Stimulated activated CD4-positive, alpha-beta T cell treated with anti-CD3 and anti-CD28 coated beads, TNF-alpha, amount 100 ng/mL, for 4 hours (primary cell): ENCODE results near the gene GPC6.

Experiments
- DNase-seq, 3 experiments: peaks; one replicate each; pipeline ENCODE4 v3.0.0-alpha.2; 2020; ENCODE audit warnings: low read depth in 3 of 3

GPC6 gene

DNA sequence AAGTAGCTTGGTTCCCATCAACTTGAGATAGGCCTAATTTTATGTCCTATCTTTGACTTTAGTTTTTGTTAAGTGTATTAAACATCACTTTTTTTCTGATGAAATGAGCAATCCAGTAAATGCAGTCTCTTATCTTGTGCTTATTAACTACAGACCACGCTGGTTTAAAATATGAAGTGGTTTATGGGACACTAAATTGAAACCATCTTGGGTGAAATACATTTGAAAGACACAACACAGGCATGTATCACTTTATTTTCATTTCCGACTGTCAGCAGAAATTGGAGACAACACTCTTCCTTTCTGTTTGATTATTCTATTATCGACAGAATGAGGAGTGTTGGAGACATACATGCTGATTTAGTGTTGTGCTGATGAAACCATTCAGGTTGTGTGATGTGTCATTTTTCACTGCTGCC is 447.7 kb downstream of the GPC6 start:
- no peak for DNase-seq

DNA sequence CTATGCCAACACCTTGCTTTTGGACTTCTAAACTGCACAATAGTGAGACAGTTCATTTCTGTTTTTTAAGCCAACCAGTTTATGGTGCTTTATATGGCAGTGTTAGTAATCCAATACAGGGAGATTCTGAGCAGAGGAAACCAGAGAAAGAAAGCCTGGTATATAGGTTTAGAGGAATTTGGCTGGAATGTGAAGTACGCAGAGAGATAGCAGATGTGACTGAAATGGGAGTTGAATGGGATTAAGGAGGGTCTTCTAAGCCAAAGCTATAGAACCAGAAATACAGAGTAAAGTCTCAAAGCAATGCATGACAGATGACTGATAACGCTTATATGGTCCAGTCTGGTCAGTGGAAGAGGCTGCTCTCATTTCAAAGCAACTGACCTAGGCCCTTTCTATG is 453.7 kb downstream of the GPC6 start:
- no peak for DNase-seq

GRCh38 chr13:93685900-93686299 is 459.3 kb downstream of the GPC6 start:
- DNase-seq: no peak

- DNase-seq: no peak
Measured at GRCh38 chr13:93686399-93686798, 459.8 kb downstream of the GPC6 start.

DNA sequence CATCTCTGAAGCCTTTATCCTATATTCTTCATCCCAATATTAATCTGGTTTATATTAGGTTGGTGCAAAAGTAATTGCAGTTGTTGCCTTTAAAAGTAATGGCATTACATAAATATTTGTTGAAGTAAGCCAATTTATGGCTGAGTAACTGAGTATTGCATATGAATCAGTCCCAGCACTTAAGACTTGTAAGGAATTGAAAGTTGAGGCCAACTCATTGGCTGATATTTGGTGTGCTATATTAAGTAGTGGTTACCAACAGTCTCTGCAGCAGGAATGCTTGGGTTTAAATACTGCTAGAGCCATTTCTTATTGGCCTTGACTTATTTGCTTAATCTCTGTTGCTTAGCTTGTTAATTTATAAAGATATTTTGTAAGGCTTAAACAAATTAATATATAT is 460.7 kb downstream of the GPC6 start:
- no peak for DNase-seq

GRCh38 chr13:93689333-93689732 is 462.7 kb downstream of the GPC6 start:
- DNase-seq: no peak

- DNase-seq: no peak
Measured at GRCh38 chr13:93690139-93690538, 463.5 kb downstream of the GPC6 start.

- DNase-seq: no peak
Measured at GRCh38 chr13:93698016-93698613, 471.5 kb downstream of the GPC6 start.

DNA sequence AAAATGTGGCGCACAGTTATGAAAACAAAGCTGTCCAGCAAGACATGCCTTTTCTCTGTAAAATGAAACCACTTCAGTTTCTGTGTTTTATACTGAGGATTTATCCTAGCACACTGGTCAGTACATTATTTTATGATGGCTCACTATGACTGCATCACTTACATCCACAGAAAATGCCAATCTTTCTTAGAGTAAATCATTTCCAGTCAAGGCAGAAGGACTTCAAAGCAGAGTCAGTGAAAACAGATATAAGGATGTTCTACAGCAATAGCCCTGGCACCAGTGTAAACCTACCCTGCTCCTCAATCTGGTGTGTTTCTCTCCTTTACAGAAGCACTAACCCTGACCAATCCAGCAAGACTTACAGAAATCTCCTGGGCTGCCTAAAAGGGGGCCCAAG is 473.5 kb downstream of the GPC6 start:
- DNase-seq: no peak

DNA sequence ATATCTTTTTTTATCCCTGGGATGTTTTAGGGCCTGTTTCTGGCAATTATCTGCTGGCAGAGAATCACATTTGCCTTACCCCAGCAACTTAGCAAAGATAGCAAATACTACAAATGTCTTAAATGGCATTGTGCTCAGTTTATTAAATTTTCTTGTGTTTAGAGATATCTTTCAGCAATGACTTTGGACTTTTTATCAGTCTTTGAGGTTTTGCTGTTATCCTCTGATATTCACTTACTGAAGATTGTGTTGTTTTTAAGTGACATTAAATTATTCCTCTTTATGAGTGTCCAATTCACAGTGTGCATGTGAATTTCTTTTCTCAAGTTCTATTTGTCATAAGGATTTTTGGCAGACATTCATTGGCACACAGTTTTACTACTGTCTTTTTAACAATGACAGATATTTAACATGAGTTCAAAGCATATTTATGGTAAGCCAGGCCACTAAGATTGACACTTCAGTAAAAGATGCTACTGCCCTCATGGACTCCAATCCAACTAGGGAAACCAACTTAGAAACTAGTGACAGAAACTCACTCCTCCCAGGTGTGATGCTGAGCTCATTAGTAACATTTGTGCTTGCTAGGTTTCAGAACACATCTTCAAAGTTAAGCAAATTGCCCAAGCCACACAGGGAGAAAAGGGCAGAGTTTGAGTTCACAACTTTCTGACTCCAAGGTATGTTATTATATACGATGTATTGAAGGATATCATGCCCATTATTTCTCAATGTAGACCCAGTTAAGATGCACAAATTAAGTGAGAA is 481.9 kb downstream of the GPC6 start:
- DNase-seq: no peak

GRCh38 chr13:93709506-93710244 is 483.1 kb downstream of the GPC6 start:
- DNase-seq: no peak

DNA sequence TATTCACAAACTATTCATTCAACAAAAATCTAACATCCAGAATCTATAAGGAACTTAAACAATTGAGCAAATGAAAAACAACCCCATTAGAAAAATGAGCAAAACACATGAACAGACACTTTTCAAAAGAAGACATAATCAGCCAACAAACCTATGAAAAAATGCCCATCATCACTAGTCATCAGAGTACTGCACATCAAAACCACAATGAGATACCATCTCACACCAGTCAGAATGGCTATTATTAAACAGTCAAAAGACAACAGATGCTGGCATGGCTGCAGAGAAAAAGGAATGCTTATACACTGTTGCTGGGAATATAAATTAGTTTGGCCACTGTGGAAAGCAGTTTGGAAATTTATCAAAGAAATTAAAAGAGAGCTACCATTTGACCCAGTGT is 487.6 kb downstream of the GPC6 start:
- DNase-seq: no peak

DNA sequence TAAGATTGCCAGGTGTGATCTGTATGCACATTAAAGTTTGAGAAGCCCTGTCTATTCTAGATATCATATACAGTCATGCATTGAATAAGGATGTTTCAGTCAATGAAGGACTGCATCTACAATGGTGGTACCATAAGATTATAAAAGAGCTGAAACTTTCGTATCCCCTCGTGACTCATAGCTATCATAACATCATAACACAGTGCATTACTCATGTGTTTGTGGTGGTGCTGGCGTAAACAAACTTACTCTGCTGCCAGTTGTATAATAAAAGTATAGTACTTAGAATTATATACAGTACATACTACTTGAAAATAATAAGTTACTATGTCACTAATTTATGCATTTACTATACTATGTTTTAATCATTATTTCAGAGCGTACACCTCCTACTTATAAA is 489.3 kb downstream of the GPC6 start:
- no peak for DNase-seq

DNA sequence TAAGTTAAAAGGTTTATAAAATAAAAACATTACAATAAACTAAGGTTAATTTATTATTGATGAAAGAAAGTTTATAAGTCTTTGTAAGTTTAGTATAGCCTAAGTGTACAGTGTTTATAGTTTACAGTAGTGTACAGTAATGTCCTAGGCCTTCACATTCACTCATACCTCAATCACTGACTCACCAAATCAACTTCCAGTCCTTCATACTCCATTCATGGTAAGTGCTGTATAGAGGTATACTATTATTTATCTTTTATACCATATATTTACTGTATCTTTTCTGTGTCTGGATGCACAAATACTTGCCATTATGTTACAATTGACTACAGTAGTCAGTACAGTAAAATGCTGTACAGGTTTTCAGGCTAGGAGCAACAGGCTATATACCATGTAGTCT is 490.0 kb downstream of the GPC6 start:
- no peak for DNase-seq

- DNase-seq: no peak
Measured at GRCh38 chr13:93721483-93721882, 494.9 kb downstream of the GPC6 start.

- no peak for DNase-seq
Measured at GRCh38 chr13:93723316-93723715, 496.7 kb downstream of the GPC6 start.

DNA sequence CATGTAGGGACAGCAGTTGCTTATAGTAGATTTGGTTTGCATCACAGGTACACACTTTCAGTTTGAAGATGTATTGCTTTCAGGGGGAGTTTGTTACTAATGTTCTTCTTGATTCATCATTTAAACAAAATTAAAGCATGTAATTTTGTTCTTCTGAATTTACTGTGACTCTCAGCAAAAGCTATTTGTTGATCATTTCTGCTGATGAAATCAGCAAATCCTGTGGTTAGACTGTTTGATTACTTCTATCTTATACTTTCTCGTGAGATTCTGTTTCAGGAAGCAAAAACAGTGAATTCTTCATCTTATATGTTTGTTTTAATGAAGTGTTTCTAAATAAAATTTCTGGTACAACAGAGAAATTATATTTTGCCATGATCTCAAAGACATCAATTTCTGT is 497.6 kb downstream of the GPC6 start:
- DNase-seq: no peak

- DNase-seq: no peak
Measured at GRCh38 chr13:93726173-93726957, 499.8 kb downstream of the GPC6 start.

DNA sequence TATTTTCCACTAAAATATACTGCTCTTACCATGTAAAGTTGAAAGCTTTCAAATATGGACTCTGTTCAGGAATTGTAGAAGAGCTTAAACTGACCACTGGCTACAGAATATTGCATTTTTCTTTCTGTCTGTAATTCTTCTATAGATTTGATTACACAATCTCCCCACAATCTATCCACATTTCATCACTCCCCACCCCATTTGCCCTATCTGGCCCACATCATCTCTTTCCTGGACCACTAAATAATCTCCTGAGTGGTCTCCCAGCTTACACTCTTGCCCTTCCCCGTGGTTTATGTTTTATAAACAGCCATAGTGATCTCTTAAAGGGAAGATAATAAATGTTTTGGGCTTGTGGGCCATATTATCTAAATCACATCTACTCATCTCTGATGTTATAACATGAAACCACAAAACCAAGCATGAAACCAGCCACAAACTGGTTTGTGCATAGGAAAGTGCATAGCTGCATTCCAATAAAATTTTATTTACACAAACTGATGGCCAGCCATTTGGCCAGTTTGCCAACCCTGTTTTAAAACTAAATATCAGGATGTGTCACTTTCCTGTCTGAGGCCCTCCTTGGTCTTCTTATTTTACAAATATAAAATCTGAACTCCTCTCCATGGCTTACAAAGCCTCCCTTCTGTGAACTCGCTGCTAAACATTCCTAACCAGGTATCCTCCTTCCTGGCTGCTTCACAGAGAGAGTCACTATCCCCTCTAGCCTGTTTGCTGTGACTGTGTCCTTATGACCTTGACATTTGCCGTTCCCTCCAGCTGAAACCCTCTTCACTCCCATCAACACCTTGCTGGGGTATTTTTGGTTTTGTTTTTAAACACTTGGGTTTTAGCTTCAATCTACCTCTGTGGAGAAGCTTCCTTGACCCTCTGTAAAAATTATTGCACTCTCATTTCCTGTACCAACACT is 500.9 kb downstream of the GPC6 start:
- no peak for DNase-seq

GRCh38 chr13:93729383-93729782 is 502.8 kb downstream of the GPC6 start:
- no peak for DNase-seq

DNA sequence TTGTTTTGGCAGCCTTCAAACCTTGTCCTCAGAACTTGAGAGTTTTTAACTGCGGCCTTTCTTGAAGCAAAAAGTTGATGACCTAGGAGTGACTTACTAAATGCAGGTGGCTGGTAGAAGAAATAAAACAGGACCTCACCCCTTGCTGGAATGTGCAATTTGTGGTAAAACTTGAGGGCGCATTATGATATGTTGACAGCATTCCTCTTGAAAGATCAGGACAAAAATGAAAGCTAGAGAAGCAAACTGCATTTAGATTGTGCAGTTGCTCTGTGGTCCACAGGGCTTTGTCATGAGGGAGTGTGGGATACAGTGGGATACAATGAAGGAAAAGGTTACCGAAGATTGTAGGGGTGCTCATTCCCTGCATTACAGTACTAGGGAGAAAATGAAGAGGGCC is 504.2 kb downstream of the GPC6 start:
- no peak for DNase-seq
